ENCODE results near the gene GLYR1.

The GLYR1 gene

GRCh38 chr16:4869147-4869805, 22.2 kb upstream of the GLYR1 start:
- no peak for TF ChIP-seq MAX (IDR thresholded peaks at IDR 0.05)
- TF ChIP-seq RAD21 (IDR thresholded peaks at IDR 0.05; ENCODE audit: low read depth), result no peak
- no peak for TF ChIP-seq EGR1 (IDR thresholded peaks at IDR 0.05)
- no peak for TF ChIP-seq FOXM1 (IDR thresholded peaks at IDR 0.05; ENCODE audit: borderline replicate concordance, low read depth)
- no peak for TF ChIP-seq CREB1 (IDR thresholded peaks at IDR 0.05; ENCODE audit: low read depth)
- TF ChIP-seq CEBPB (IDR thresholded peaks at IDR 0.05), result no peak

- TF ChIP-seq TCF12 (IDR thresholded peaks at IDR 0.05; ENCODE audit: low read depth) (no peak), REST (IDR thresholded peaks at IDR 0.05; ENCODE audit: low read depth) (no peak), TAF1 (IDR thresholded peaks at IDR 0.05; ENCODE audit: low read depth) (no peak), TEAD4 (IDR thresholded peaks at IDR 0.05) (no peak), CREB1 (IDR thresholded peaks at IDR 0.05; ENCODE audit: low read depth) (no peak), USF1 (IDR thresholded peaks at IDR 0.05) (no peak)
These were observed 21.4 kb upstream of the GLYR1 start for GRCh38 chr16:4868535-4868934.

GRCh38 chr16:4868026-4868425, 20.9 kb upstream of the GLYR1 start:
- TF ChIP-seq NFIC (IDR thresholded peaks at IDR 0.05) (no peak), EGR1 (IDR thresholded peaks at IDR 0.05) (no peak), YY1 (IDR thresholded peaks at IDR 0.05; ENCODE audit: low read depth) (no peak)

GRCh38 chr16:4866586-4866985, 19.5 kb upstream of the GLYR1 start:
- TF ChIP-seq REST (IDR thresholded peaks at IDR 0.05; ENCODE audit: low read depth), result no peak
- no peak for TF ChIP-seq CEBPB (IDR thresholded peaks at IDR 0.05)
- TF ChIP-seq TAF1 (IDR thresholded peaks at IDR 0.05; ENCODE audit: low read depth), result no peak
- no peak for TF ChIP-seq CREB1 (IDR thresholded peaks at IDR 0.05; ENCODE audit: low read depth)

- TF ChIP-seq NFIC (IDR thresholded peaks at IDR 0.05) (no peak), CREB1 (IDR thresholded peaks at IDR 0.05; ENCODE audit: low read depth) (no peak), EGR1 (IDR thresholded peaks at IDR 0.05) (no peak), RAD21 (IDR thresholded peaks at IDR 0.05; ENCODE audit: low read depth) (no peak), YY1 (IDR thresholded peaks at IDR 0.05; ENCODE audit: low read depth) (no peak), EP300 (IDR thresholded peaks at IDR 0.05; ENCODE audit: borderline replicate concordance) (no peak), TAF1 (IDR thresholded peaks at IDR 0.05; ENCODE audit: low read depth) (no peak), USF1 (IDR thresholded peaks at IDR 0.05) (no peak), TEAD4 (IDR thresholded peaks at IDR 0.05) (no peak), ZBTB7A (IDR thresholded peaks at IDR 0.05; ENCODE audit: low read depth) (no peak), CEBPB (IDR thresholded peaks at IDR 0.05) (no peak), REST (IDR thresholded peaks at IDR 0.05; ENCODE audit: low read depth) (no peak), MAX (IDR thresholded peaks at IDR 0.05) (no peak), TCF12 (IDR thresholded peaks at IDR 0.05; ENCODE audit: low read depth) (no peak)
These were observed 18.3 kb upstream of the GLYR1 start for GRCh38 chr16:4865231-4865860.

Measured in Ishikawa (cell line).